GM19240 (cell line): ENCODE results near the gene SLC22A2.
"Not testable (repeated sequence)": the region's sequence is repeated elsewhere in the genome, so short reads cannot be mapped to it uniquely, and the experiment has no call there.

Source experiments
- DNase-seq: peaks from one replicate; pipeline ENCODE4 v3.0.0; 2011; ENCODE audit warnings: low spot score; ENCODE audit not compliant: insufficient read length

The SLC22A2 gene

DNA sequence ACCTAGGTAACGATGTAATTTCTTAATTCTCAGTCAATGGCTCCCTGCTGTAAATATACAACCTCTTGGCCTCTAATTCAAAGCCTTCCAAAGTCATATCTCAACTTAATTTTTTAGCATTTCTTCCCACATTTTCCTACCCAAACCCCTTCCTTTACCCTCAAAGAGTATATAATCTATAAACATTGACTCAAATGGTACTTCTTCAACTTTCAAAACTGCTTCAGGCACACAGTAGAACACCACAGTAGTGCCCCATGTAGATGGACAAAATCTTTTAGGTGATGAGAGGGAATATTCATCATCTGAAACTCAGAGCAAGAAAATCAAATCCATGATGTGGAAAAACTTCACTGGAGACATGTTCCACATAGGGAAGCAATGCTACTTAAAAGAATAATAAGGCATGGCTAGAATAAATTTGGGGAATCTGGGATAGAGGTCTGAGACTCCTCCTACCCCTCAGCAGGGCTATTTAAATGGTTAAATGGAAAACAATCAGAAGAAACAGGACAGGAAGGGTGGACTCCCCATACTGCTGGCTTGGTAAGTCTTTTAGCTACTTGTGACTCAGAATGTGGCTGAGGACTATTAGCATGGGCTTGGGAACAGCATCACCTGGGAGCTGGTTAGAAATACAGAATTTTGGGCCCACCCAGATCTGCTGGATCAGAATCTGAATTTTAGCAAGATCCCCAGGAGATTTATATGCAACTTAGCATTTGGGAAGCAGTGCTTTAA, 6.4 kb downstream of the SLC22A2 start:
- no peak for DNase-seq

DNA sequence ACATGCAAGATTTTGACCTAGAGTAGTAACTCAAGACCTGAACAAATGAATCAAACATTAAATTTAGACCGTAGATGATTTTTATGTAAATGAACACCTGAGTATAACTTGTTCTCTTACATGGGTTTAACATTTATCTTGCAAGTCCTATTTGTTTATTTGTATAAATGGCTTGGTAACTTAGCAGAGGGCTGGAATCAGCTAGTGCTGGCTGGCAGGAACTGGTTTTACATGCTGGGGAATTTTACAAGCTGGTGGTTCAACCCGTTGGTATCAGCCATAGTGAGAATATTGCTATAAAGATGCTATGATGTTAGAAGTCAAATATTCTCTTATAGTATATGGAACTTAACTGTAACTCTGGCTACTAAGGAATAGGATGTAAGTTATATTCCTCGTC, 8.9 kb downstream of the SLC22A2 start:
- no peak for DNase-seq

DNA sequence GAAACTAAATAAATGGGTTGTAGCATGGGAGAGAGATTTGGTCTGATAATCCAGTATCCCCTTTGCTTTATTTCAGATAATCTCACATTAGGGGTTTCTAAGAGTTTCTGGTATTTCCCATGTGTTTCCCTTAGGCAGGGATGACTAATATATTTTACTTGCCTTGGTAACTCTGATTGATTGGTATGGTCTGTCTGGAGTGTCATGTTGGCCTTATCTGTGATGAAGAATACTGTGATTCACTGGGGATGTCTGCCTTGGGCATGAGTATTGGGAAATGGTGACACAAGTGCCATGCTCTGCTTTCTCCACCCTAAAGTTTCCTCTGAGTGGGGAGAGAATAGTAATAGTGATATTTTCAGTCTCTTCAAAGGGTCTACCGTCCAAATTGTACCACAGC, 10.1 kb downstream of the SLC22A2 start:
- DNase-seq: no peak

DNA sequence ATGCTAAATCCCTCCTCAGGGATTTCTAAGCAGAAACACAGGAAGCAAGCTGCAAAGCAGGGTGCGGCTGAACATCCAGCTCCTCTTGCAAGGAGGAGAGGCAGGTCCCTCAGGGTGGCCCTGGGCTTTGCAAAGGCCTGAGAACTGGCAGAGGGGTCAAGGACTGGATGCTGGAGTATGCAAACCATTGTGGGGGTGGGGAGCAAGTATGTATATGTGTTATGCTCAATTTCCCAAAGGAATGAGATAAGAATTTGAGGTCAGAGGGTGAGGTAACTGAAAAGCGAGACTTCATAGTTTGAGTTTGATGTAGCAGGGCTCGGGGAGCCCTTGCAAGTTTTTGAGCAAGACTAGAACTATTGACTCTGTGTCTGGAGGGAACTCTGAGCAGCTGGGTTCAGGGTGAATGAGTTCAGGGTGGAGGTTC, 11.2 kb downstream of the SLC22A2 start:
- DNase-seq: no peak

DNA sequence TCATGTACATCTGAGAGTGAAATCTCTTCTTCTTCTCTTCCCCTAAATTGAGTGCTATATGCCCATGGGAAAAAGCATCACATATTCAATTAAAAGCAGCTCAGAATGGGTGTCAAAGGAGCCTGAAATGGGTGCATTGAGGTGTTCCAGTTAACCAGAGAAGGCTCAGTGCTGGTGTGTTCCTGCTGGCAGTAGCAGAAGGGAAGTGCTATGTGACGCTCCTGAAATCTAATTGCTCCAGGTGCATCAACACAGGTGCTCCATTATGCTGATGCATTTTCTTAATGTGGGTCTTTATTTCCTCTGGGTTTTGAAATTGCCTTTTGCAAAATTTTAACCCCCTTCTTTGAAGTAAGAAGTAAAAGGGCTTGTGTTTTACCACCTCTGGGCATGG, 17.9 kb downstream of the SLC22A2 start:
- no peak for DNase-seq

DNA sequence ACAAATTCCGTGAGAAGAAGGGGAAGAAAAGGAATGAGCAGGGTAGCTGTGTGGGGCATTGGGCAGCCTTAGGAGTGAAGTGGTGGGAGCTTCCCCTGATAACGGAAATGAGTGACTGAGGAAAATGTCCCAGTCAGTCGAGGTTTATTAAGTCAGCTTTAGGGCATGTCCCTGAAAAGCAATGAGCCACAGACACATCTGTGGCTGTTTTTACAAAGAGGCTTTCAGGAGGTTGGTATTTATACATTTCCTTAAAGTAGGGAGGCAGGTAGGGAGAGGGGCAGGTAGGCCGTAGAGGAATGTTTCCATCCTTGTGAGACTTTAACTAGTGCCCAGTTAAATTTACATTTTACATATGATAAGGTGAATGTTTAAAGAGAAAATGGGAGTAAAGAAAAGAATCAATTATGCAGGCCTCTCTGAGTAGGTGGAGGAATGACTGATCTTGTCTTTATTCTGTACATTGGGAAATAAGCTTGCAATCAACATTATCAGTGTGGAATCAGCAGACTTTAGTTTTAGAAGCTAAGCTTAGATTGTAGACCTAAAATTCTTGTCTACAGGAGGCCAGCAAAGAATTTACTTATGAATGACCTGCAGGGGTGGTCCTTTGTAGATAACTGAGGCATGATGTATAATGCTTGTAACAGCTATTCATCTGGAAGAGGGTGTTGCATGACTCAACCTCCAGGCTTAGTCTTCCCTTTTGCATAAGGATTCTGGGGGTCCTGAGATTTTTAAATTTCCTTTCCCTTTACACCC, 18.5 kb downstream of the SLC22A2 start:
- DNase-seq: no peak

DNA sequence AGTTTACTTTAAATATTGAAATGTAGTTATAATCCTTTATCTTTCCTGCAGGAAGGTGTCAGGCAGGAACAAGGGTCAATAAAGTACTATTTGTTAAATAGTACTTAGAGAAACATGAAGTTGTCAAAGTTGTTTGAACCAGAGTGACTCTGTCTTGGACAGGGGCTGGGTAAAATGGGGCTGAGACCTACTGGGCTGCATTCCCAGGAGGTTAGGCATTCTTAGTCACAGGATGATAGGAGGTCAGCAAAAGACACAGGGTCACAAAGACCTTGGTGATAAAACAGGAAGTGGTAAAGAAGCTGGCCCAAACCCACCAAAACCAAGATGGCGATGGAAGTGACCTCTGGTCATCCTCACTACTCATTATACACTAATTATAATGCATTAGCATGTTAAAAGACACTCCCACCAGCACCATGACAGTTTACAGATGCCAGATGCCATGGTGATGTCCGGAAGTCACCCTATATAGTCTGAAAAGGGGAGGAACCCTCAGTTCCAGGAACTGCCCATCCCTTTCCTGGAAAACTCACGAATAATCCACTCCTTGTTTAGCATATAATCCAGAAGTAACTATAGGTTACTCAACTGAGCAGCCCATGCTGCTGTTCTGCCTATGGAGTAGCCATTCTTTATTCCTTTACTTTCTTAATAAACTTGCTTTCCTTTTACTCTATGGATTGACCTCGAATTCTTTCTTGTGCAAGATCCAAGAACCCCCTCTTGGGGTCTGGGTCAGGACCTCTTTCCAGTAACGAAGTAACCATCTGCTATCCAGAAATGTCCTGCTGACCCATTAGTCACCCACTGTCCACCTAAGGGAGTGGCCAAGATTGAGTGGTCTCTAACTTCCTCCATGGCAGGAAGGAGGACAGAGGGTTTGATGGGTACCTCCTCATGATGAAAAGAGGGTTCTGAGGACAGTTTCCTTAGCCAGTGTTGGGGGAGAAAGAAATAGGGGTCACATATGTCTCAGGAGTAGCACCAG, 19.6 kb downstream of the SLC22A2 start:
- no peak for DNase-seq

DNA sequence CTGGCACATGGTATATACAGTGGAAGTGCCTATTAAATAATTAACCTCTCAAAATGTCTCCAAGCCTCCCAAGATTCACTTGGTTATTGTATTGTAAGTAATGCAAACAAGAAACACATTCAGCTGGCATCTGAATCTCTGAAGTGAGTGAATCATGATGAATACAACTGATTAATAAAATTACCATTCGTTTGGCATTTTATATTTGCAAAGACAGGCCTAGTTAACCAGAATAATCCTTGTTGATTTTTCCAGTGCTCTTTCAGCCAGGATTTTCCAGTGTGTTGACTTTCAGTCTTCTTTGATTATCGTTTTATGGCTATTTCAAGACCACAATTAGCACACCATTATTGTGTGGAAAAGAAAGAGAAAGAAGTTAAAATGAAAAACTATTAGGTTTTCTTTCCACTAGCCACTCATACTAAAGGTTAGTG, 20.3 kb downstream of the SLC22A2 start:
- DNase-seq: no peak

DNA sequence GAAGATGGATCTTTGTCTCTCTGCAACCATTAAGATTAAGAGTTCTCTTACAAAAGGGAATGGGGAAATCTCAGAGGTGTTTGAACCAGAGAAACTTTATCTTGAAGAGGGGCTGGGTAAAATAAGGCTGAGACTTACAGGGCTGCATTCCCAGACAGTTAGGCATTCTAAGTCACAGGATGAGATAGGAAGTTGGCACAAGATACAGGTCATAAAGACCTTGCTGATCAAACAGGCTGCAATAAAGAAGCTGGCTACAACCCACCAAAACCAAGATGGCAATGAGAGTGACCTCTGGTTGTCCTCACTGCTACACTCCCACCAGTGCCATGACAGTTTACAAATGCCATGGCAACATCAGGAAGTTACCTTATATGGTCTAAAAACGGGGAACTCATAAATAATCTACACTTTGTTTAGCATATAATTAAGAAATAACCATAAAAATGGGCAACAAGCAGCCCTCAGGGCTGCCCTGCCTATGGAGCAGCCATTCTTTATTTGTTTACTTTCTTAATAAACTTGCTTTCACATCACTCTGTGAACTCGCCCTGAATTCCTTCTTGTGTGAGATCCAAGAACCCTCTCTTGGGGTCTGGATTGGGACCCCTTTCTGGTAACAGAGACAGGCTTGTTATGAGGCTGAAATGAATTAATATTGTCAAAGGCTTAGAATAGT, 20.9 kb downstream of the SLC22A2 start:
- DNase-seq: not testable (repeated sequence)

DNA sequence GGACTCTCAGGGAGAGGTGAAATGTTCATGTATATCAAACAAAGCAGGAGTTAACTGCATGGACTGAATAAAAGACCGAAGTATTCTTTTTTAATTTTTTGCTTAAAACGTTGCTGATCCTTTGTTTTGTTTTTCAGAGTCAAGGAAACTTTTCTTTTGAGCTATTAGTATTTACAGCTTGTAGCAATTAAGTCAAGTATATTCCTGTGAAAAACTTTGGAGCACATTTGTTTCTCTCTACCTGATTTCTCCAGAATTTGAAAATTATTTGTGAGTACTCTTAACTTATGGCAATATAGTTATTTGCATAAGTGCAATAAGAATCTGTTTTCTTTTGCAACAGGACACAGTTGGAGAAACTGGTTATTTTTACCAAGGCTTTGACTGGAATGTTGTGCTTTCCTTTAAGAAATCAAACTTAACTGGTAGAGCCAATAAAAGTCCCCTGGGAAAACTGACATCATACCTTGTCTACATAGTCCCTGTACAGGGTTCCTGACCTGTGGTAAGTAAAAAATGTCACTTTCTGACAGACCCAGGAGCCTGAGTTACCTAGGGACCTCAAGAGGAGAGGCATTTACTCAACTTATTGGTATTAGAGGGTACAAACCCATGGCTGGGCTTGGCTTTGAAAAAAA, 22.3 kb downstream of the SLC22A2 start:
- DNase-seq: not testable (repeated sequence)

DNA sequence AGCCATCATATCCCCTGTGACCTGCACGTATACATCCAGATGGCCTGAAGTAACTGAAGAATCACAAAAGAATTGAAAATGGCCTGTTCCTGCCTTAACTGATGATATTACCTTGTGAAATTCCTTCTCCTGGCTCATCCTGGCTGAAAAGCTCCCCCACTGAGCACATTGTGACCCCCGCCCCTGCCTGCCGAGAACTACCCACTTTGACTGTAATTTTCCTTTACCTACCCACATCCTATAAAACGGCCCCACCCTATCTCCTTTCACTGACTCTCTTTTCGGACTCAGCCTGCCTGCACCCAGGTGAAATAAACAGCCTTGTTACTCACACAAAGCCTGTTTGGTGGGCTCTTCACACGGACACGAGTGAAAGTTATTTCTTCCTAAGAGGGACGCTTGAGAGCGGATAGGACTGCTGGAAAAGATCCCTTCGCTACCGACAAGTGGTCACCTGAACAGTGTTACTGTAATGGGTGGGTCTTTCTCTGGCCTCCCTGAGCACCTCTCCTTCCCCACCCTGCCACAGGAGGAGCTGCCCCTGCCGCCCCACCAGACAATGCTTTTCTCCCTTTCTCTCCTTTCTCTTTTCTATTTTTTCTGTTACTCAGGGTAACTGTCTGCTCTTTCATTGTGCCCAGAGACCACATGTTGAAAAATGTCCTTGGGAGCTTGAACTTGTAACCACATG, 24.5 kb downstream of the SLC22A2 start:
- not testable (repeated sequence) for DNase-seq

DNA sequence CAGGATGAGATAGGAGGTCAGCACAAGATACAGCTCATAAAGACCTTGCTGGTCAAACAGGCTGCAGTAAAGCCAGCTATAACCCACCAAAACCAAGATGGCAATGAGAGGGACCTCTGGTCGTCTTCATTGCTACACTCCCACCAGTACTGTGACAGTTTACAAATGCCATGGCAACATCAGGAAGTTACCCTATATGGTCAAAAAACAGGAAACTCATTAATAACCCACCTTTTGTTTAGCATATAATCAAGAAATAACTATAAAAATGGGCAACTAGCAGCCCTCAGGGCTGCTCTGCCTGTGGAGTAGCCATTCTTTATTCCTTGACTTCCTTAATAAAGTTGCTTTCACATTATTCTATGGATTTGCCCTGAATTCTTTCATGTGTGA, 30.9 kb downstream of the SLC22A2 start:
- DNase-seq: no peak

DNA sequence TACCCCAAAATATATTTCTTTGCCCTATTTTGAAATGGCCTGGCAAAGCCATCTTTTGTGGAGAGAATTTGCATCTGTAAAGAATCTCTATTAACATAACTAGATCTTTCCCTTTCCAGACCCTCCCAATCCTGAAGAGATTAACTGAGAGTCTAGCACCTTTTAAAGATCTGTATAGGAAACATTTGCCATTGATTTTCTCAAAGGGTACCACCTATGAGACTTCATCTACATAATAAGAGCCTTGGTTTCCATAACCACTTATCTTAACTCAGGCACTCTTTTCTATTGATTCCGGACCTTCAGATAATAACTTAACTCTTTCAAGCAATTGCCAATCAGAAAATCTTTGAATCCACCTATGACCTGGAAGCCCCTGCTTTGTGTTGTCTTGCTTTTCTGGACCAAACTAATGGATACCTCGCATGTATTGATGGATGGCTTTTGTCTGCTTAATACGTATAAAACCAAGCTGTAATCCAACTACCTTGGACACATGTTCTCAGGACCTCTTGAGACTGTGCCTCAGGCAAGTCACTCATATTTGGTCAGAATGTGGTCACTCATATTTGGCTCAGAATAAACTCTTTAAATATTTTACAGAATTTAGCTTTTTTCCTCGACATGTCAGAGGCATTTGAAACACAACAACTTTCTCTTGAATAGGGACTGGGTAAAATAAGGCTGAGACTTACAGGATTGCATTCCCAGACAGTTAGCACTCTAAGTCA, 31.4 kb downstream of the SLC22A2 start:
- no peak for DNase-seq

DNA sequence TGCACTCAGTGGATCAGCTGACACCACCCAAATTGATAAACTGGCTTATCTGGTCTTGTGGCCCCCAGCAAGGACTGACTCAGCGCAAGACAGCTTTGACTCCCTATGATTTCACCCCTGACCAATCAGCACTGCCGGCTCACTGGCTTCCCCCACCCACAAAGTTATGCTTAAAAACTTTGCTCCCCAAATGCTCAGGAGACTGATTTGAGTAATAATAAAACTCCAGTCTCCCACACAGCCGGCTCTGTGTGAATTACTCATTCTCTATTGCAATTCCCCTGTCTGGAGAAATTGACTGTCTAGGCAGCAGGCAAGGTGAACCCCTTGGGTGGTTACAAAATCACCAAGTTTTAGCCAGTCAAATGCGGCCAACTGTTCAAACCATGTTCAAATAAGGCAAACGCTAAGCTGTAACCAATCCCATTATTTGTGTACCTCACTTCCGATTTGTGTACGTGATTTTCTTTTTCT, 32.5 kb downstream of the SLC22A2 start:
- DNase-seq: no peak

DNA sequence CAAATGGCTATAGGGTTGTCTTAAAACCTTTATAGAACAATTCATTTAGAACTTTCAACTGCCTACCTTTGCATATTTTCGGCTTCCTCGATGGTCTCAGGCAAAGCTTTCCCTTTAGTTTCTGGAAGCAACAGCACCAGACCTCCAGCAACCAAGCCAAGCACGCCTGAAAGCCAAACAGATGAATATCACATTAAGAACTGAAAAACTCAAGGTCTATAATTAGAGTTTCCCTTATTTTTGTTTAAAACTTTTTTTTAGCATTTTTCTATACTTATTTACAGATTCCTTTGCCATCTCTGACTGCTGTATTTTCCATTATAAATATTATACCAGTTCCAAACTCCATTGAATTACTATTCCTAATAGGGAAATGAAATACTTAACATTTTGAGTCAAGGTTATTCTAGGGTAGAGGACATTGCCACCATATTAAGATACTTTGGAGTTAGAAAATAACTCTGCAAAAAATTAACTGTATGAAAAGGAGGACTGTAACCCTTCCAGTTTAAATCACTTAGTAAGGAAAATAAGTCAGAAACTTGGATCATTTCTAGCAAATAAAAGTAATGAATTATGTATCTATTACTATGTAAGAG, 33.9 kb downstream of the SLC22A2 start:
- no peak for DNase-seq

DNA sequence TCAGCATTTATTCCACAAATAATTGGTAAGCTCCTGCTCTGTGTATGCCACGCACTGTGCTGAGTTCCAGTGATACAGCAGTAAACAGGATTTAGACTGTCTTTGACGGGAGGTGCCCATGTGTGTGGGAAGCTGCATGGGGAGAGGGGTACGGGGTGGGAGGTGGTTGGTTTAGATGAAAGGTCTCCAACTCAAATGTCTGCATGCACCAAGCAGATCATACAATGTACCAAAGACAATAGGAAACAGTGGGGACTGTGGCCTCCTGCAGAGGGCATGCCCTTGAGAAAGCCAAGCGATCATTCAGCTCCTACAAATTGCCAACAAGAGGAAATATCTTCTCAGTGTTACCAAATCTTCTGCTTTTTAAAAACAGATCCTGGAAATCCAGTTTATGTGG, 36.1 kb downstream of the SLC22A2 start:
- DNase-seq: no peak

DNA sequence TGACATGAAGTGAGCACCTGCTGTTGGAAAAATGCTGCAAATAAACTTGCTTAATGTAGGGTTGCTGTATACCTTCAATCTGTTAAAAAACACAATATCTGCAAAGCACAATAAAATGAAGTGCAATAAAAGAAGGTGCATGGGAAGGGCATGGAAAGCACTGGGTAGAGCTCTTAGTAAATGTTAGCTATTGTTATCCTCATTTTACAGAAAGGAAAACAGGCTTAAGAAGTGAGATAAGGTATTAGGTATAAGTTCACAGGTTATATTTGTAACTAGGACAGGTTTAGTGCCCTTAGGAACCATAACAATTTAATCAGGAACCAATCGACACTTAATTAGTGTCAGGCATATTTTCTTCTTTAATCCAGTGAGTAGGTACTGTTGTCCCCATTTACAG, 36.7 kb downstream of the SLC22A2 start:
- DNase-seq: no peak

DNA sequence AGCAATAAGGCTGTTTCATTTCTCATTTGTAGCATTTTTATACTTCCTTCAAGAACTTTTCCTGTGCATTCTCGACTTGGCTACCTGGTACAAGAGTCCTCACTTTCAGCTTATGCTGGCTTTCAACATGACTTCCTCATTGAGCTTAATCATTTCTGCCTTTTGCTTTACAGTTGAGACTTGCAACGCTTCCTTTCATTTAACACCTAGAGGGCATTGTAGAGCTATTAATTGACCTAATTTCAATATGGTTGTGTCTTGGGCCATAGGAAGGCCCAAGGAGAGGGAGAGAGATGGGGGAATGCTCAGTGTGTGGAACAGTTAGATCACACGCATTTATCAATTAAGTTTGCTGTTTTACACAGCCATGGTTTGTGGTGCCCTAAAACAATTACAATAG, 37.2 kb downstream of the SLC22A2 start:
- DNase-seq: no peak

DNA sequence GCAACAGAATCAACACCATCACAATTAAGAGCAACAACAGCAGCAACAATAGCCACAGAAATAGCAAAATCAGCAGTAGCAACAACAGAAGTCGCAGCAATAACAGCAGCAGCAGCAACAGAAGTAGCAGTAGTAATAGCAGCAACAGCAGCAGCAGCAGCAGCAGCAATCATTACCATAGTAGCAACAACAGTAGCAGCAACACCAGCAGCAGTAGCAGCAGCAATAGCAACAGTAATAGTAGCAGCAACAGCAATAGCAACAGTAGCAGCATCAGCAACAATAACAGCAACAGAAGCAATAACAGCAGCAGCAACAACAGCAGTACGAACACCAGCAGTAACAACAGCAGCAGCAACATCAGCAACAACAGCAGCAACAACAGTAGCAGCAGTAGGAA, 39.8 kb downstream of the SLC22A2 start:
- DNase-seq: no peak
